ENCODE results near the gene ETS1. TPM values are rescaled to one million over a fixed set of nuclear protein-coding genes. Genes with fewer than 3 reads are reported as not detected.

ETS1 gene
- total RNA-seq, 4 donors from 2014 or later = 23.6 to 56.7 (median 29.2) TPM

GRCh38 chr11:128506999-128507611, 80.3 kb downstream of the ETS1 start:
- DNase-seq = peak; percentile 88
- H3K27me3 ChIP-seq = no peaks in the 10 kb centered on the region
- H3K36me3 ChIP-seq = no peaks in the 10 kb centered on the region
- WGBS, 2 donors (ENCODE audit: low coverage in 1 of 2) = 20 to 24% methylated on average over 2 to 12 of the region's 12 CpGs
- H3K4me3 ChIP-seq = peak overlapping the region in 3 of 4 donors; percentile 13 to 37 (median 20)
- peaks cover 35 to 88% (median 79%) of the 10 kb centered on the region in 4 donors for H3K4me1 ChIP-seq
- peak overlapping the region; percentile 91 to 94 (median 92) for H3K27ac ChIP-seq
- peak; percentile 87 to 91 (median 91) for TF ChIP-seq POLR2AphosphoS5 (IDR thresholded peaks at IDR 0.05)
- TF ChIP-seq, protein P1, sequence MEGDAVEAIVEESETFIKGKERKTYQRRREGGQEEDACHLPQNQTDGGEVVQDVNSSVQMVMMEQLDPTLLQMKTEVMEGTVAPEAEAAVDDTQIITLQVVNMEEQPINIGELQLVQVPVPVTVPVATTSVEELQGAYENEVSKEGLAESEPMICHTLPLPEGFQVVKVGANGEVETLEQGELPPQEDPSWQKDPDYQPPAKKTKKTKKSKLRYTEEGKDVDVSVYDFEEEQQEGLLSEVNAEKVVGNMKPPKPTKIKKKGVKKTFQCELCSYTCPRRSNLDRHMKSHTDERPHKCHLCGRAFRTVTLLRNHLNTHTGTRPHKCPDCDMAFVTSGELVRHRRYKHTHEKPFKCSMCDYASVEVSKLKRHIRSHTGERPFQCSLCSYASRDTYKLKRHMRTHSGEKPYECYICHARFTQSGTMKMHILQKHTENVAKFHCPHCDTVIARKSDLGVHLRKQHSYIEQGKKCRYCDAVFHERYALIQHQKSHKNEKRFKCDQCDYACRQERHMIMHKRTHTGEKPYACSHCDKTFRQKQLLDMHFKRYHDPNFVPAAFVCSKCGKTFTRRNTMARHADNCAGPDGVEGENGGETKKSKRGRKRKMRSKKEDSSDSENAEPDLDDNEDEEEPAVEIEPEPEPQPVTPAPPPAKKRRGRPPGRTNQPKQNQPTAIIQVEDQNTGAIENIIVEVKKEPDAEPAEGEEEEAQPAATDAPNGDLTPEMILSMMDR (IDR thresholded peaks at IDR 0.05) = no peak
- TF ChIP-seq EP300 (IDR thresholded peaks at IDR 0.05; ENCODE audit: low read depth) = peak; percentile 52
- TF ChIP-seq POLR2A (IDR thresholded peaks at IDR 0.05) = peak; percentile 86
- H3K9me3 ChIP-seq = no peaks in the 10 kb centered on the region
- in situ Hi-C loops (cut with MboI; ENCODE audit: low pct_ligation_motif_present in 1 of 4, low pct_unique_long_range_greater_than_20kb in 1 of 4, low sequenced_read_pairs in 3 of 4) = loop anchor here in 1 of 4 donors (25.0 kb wide), 1 partner anchor 220 kb away; no protein-coding TSS in a partner anchor
- intact Hi-C loops (cut with DNase I; ENCODE audit: low total_unique reads) = no loop called here

GRCh38 chr11:128506356-128506755, 81.0 kb downstream of the ETS1 start:
- H3K36me3 ChIP-seq = no peaks in the 10 kb centered on the region
- H3K27ac ChIP-seq = peak overlapping the region; percentile 91 to 94 (median 92)
- H3K9me3 ChIP-seq = no peaks in the 10 kb centered on the region
- DNase-seq = no peak
- 79 to 90% methylated on average over 8 to 15 of the region's 15 CpGs for WGBS, 2 donors (ENCODE audit: low coverage in 1 of 2)
- H3K4me1 ChIP-seq = peaks cover 43 to 94% (median 84%) of the 10 kb centered on the region in 4 donors
- peak overlapping the region in 1 of 4 donors; percentile 37 for H3K4me3 ChIP-seq
- intact Hi-C loops (cut with DNase I; ENCODE audit: low total_unique reads) (no loop called here), in situ Hi-C loops (cut with MboI; ENCODE audit: low pct_ligation_motif_present in 1 of 4, low pct_unique_long_range_greater_than_20kb in 1 of 4, low sequenced_read_pairs in 3 of 4) (loop anchor here in 1 of 4 donors (25.0 kb wide), 1 partner anchor 219 kb away; no protein-coding TSS in a partner anchor)
- H3K27me3 ChIP-seq = no peaks in the 10 kb centered on the region
- TF ChIP-seq, protein P1 (IDR thresholded peaks at IDR 0.05) = no peak
- TF ChIP-seq EP300 (IDR thresholded peaks at IDR 0.05; ENCODE audit: low read depth) (no peak), POLR2A (IDR thresholded peaks at IDR 0.05) (no peak), POLR2AphosphoS5 (IDR thresholded peaks at IDR 0.05) (no peak)

DNA sequence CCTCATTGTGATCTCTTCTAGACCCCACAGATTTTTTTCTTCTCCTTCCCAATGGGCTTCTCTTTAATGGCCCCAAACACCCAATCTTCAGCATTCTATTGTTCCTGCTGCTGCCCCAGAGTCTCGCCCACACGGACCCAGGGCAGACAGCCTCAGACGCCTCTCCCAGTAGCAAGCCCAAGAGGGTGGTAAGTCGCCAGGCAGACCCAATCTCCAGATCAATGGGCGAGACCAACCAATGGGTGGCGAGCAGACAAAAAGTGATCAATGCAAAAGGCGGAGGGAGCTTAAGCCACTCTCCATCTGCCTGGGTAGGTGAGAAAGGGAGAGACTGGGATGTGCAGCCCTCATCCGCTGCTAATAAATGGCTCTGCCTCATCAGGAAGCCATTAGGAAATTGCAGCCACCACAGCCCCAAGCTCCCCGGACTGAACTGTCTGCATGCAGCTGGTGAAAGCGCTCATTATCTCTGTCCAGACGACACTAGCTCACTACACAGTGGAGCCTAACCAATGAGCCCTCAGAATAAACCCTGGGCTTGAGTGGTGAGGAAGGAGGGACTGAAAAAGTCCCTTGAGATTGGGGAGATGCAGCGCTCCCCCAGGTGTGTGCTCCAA, 81.8 kb downstream of the ETS1 start:
- Histone ChIP-seq H3K4me3 (no peak overlapping the region), H3K27ac (peak overlapping the region; percentile 91 to 94 (median 92)), H3K4me1 (peaks cover 46 to 96% (median 85%) of the 10 kb centered on the region in 4 donors), H3K36me3 (no peaks in the 10 kb centered on the region), H3K9me3 (no peaks in the 10 kb centered on the region), H3K27me3 (no peaks in the 10 kb centered on the region)
- in situ Hi-C loops (cut with MboI; ENCODE audit: low pct_ligation_motif_present in 1 of 4, low pct_unique_long_range_greater_than_20kb in 1 of 4, low sequenced_read_pairs in 3 of 4) (loop anchor here in 1 of 4 donors (25.0 kb wide), 1 partner anchor 218 kb away; no protein-coding TSS in a partner anchor), intact Hi-C loops (cut with DNase I; ENCODE audit: low total_unique reads) (no loop called here)
- no peak for DNase-seq
- TF ChIP-seq POLR2AphosphoS5 (IDR thresholded peaks at IDR 0.05) (no peak), EP300 (IDR thresholded peaks at IDR 0.05; ENCODE audit: low read depth) (no peak), POLR2A (IDR thresholded peaks at IDR 0.05) (no peak)
- TF ChIP-seq, protein P1 (IDR thresholded peaks at IDR 0.05) = no peak
- WGBS, 2 donors (ENCODE audit: low coverage in 1 of 2) = 86 to 100% methylated on average over 3 to 12 of the region's 12 CpGs

- Histone ChIP-seq H3K4me1 (peaks cover 46 to 98% (median 84%) of the 10 kb centered on the region in 4 donors), H3K36me3 (no peaks in the 10 kb centered on the region), H3K9me3 (no peaks in the 10 kb centered on the region), H3K27ac (peak overlapping the region; percentile 91 to 94 (median 92)), H3K4me3 (no peak overlapping the region), H3K27me3 (no peaks in the 10 kb centered on the region)
- no peak for DNase-seq
- 79 to 95% methylated on average over 2 of the region's 2 CpGs for WGBS, 2 donors (ENCODE audit: low coverage in 1 of 2)
- intact Hi-C loops (cut with DNase I; ENCODE audit: low total_unique reads) = no loop called here
- TF ChIP-seq EP300 (IDR thresholded peaks at IDR 0.05; ENCODE audit: low read depth) (no peak), POLR2AphosphoS5 (IDR thresholded peaks at IDR 0.05) (no peak), POLR2A (IDR thresholded peaks at IDR 0.05) (no peak)
- in situ Hi-C loops (cut with MboI; ENCODE audit: low pct_ligation_motif_present in 1 of 4, low pct_unique_long_range_greater_than_20kb in 1 of 4, low sequenced_read_pairs in 3 of 4) = loop anchor here in 1 of 4 donors (25.0 kb wide), 1 partner anchor 217 kb away; no protein-coding TSS in a partner anchor
These were observed 82.9 kb downstream of the ETS1 start for GRCh38 chr11:128504486-128504885.

All from transverse colon (tissue), 4 donors.